GM10248 (cell line): ENCODE measurements around the gene NUDT4B.
"Not testable (repeated sequence)": the region's sequence is repeated elsewhere in the genome, so short reads cannot be mapped to it uniquely, and the experiment has no call there.

ENCODE experiments used
- CTCF ChIA-PET: fragments of 300-600 bp; sonication (Branson Sonifier 250); formaldehyde crosslinking; extraction: SDS; loops from one replicate; lab custom pipeline; 2021; ENCODE audit warnings: antibody characterized with exemption; lab: Yijun Ruan, JAX
- POLR2A ChIA-PET: fragments of 350-650 bp; sonication (Branson Sonifier 250); formaldehyde crosslinking; extraction: SDS; loops from one replicate; lab custom pipeline; 2020; ENCODE audit warnings: antibody characterized with exemption; lab: Yijun Ruan, JAX
- DNase-seq: peaks from one replicate; pipeline ENCODE4 v3.0.0; 2012; ENCODE audit errors: extremely low spot score

The NUDT4B gene

GRCh38 chr1:148748563-148749334 is at the start of gene NUDT4B:
NUDT4B (plus strand) TSS chr1:148748774; CDS start chr1:148748953, 179 bp downstream.
- DNase-seq, CTCF ChIA-PET, POLR2A ChIA-PET: not testable (repeated sequence)

DNA sequence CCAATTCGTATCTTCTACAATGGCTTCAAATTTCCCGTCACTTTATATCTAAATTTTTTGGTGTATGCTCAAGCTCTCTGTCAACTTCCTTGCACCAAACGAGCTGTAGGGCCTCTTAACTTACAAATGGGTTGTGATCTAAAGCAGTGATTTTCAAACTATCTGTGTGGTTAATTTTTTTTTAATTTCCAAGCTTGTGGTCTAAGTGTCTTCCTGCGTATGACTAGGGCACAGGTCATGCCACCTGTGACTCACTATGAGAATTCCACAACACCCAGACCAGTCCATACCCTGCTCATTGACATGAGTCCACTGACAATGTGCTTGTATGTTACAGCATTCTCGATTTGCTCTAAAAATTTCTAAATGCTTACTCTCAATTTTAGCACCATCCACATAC is 49.2 kb upstream of the NUDT4B start:
- DNase-seq, CTCF ChIA-PET, POLR2A ChIA-PET: not testable (repeated sequence)

DNA sequence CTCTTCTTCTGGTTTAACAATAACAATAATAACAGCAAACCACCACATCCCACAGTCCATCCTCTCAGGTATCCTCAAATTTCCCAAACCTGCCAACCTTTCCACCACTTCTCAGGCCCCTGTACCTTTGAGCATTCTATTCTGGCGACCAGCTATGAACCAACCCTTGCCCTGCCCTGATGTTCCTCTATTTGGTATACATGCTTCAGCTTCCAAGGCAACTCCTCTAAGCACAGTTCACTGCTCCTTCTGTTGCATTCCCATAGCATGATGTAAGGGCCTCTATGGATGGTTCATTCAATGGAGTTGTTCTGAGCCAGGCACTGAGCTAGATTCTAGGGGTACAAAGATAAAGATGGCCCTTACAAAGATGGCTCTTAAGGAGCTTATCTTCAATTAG is 46.3 kb upstream of the NUDT4B start:
- DNase-seq, CTCF ChIA-PET, POLR2A ChIA-PET: not testable (repeated sequence)

- POLR2A ChIA-PET, CTCF ChIA-PET, DNase-seq: not testable (repeated sequence)
Measured at GRCh38 chr1:148703973-148704591, 44.5 kb upstream of the NUDT4B start.

- POLR2A ChIA-PET, CTCF ChIA-PET, DNase-seq: not testable (repeated sequence)
Measured at GRCh38 chr1:148705316-148705948, 43.1 kb upstream of the NUDT4B start.

DNA sequence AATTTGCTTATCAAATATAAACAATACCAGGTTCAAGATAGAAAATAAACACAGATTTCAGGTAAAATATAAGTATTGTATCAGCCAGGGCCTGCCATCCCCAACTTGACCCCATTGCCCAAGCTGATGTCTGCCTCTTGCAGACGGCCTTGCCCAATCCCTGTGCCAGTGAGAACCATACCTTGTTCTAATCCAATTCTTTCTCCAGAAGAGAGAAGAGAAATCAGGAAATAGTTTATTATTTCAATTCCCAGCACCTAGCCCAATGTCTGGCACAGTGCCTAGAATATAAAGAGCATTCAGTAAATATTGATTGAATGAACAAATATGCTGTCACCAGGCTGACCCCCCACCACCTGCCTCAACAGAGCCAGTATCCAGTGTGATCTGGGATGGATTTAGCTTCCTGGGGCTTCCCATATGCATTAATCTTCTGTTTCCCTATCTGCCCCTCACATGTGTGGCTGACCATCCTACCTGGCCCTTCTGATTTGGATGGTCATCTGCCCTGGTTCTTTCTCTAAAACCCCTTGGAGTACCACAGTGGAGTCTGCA is 39.7 kb upstream of the NUDT4B start:
- CTCF ChIA-PET, DNase-seq, POLR2A ChIA-PET: not testable (repeated sequence)

- CTCF ChIA-PET, DNase-seq, POLR2A ChIA-PET: not testable (repeated sequence)
Measured at GRCh38 chr1:148710772-148711523, 37.6 kb upstream of the NUDT4B start.

- CTCF ChIA-PET, DNase-seq, POLR2A ChIA-PET: not testable (repeated sequence)
Measured at GRCh38 chr1:148712353-148712752, 36.2 kb upstream of the NUDT4B start.

GRCh38 chr1:148715518-148715917 is 33.1 kb upstream of the NUDT4B start:
- DNase-seq, POLR2A ChIA-PET, CTCF ChIA-PET: not testable (repeated sequence)

GRCh38 chr1:148716966-148717520 is 31.5 kb upstream of the NUDT4B start:
- POLR2A ChIA-PET, DNase-seq, CTCF ChIA-PET: not testable (repeated sequence)

GRCh38 chr1:148720918-148721317 is 27.7 kb upstream of the NUDT4B start:
- POLR2A ChIA-PET, CTCF ChIA-PET, DNase-seq: not testable (repeated sequence)

GRCh38 chr1:148722758-148723157 is 25.8 kb upstream of the NUDT4B start:
- CTCF ChIA-PET, DNase-seq, POLR2A ChIA-PET: not testable (repeated sequence)

GRCh38 chr1:148723515-148723914 is 25.1 kb upstream of the NUDT4B start:
- POLR2A ChIA-PET, DNase-seq, CTCF ChIA-PET: not testable (repeated sequence)

- POLR2A ChIA-PET, DNase-seq, CTCF ChIA-PET: not testable (repeated sequence)
Measured at GRCh38 chr1:148724872-148725271, 23.7 kb upstream of the NUDT4B start.

DNA sequence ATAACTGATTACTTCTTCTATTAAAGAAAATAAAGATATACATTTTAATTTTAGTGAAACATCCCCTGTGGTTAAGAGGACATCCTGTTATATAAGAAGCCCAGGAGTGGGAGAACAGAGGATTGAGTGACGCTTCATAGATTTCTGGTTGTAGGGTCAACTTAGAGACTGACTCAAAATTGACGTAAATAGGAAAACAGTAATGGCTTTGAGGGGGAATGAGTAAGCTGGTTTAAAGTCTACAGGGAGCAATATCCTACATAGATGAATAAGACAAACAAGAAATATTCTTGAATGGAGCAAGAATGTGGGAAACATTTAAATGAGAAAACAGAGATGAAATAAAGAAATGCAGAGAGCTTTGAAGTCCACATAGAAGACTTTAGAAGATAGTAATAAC is 20.7 kb upstream of the NUDT4B start:
- POLR2A ChIA-PET, CTCF ChIA-PET, DNase-seq: not testable (repeated sequence)

DNA sequence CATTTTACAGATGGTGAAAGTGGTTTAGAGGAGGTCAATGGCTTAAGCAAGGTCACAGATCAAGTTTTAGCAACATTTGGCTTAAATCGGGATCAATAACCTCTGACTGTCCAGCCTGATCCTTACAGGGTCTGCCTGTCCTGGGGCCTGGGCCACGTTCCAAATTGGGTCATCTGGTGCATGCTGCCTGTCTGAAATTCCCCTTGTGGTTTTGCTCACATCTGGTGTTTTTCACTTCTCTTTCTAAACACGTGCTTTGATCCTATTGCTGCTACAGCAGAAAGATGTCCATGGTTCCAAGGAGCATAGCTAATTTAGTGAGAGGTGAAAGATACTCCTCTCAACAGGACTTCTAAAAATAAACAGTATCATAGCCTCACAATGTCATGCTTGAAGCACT is 19.4 kb upstream of the NUDT4B start:
- POLR2A ChIA-PET, CTCF ChIA-PET, DNase-seq: not testable (repeated sequence)

- CTCF ChIA-PET, DNase-seq, POLR2A ChIA-PET: not testable (repeated sequence)
Measured at GRCh38 chr1:148729541-148729940, 19.0 kb upstream of the NUDT4B start.
